HG03097 (cell line): ENCODE results near the gene CNR2.
A peak's percentile ranks its signal among the peaks of the same experiment; 100 is the strongest.
"Not testable (repeated sequence)": the region's sequence is repeated elsewhere in the genome, so short reads cannot be mapped to it uniquely, and the experiment has no call there.

ENCODE experiments used
- ATAC-seq: cut with Tn5 transposase; IDR thresholded peaks from one replicate; pipeline ENCODE4 v1.9.1; 2021; ENCODE audit not compliant: unreplicated experiment, low FRiP score

Gene CNR2

GRCh38 chr1:23889074-23889473 is 24.1 kb downstream of the CNR2 start:
- no peak for ATAC-seq

GRCh38 chr1:23885222-23885621 is 27.9 kb downstream of the CNR2 start:
- ATAC-seq, result no peak

DNA sequence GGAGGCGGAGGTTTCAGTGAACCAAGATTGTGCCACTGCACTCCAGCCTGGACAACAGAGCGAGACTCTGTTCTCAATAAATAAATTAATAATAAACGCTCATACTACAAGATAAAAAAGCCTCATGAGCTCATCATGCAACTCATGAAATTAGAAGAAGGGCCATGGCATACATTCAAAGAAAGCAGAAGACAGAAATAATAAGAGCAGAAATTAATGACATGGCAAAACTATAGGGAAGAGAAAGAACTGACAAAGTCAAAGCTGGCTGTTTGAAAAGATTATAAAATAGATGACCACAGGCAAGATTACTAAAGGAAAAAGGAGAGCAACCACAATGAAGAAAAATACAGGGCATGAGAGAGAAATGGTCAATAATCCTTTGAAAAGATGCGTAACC is 30.4 kb downstream of the CNR2 start:
- no peak for ATAC-seq

DNA sequence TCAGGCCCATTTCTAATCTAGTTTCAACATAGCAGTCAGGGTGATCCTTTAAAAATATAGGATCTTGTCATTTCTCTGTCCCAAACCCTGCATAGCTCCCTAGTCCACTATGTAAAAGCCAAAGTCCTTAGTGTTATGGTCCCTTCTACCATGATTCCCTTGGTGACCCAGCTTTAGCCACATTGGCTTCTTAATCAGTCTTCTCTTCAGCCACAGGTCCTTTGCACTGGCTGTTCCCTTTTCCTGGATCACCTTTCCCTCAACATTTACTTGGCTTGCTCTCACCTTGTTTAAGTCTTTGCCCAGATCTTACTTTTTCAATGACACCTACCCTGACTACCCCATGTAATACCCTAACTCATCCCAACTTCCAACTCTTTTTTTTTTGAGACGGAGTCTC is 33.4 kb downstream of the CNR2 start:
- no peak for ATAC-seq

- no peak for ATAC-seq
Observed at GRCh38 chr1:23878668-23879067, 34.5 kb downstream of the CNR2 start.

DNA sequence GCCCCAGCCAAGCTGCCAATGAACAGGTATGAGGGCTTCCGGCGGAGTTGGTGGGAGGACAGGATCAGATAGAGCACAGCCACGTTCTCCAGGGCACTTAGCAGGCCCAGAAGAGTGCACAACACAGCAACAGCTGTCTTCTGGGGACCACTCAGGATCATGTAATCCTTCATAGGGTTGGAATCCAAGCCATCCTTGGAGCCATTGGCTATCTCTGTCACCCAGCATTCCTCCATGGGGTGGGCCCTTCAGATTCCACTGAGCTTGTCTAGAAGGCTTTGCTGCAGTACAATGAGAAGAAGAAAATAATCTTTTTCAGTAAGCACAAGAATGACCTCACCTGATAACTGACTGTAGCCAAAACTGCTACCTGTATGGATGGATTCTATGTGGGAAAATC is 37.8 kb downstream of the CNR2 start:
- no peak for ATAC-seq

- ATAC-seq, result no peak
Observed at GRCh38 chr1:23872421-23872820, 40.7 kb downstream of the CNR2 start.

- ATAC-seq, result no peak
Observed at GRCh38 chr1:23869051-23869450, 44.1 kb downstream of the CNR2 start.

DNA sequence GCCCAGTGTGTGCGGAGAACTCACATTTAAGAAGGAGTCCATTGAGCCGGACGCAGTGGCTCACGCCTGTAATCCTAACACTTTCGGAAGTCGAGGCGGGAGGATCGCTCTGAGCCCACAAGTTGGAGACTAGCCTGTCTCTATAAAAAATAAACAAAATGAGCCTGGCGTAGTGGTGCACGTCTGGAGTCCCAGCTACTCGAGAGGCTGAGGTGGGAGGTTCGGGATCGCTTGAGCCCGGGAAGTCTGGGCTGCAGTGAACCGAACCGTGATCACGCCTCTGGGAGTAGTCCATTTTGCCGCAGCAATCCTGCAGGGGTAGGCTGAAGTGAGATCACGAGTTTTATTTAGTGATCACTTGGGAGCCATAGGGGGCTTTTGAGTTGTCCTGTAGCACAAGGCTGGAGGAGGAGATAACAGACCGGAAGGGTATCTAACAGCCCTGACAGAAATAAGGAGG is 44.6 kb downstream of the CNR2 start:
- no peak for ATAC-seq

- ATAC-seq, result peak; percentile 91
Observed at GRCh38 chr1:23867895-23868556, 45.1 kb downstream of the CNR2 start, which contains the start of gene FUCA1. Gene FUCA1 (minus strand): TSS chr1:23868290. CDS start chr1:23868286, 4 bp downstream.

DNA sequence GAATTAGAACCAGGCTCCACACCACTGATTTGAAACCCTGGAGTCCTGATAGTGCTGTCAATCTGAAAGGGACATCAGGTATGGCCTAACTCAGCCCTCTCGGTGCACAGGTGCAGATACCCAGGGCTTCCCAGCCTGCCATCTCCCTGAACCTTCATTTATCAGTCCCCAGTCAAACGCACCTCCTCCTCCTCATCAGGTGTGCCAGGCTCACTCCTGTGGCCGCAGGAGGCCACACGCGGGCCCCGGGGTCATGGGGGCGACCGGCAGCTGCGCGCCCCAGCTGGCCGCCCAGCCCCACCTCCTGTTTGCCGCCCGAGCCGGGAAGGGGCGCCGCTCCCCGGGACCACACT is 45.6 kb downstream of the CNR2 start:
- no peak for ATAC-seq

- ATAC-seq, result no peak
Observed at GRCh38 chr1:23865543-23865930, 47.6 kb downstream of the CNR2 start.

GRCh38 chr1:23864801-23865542 is 48.2 kb downstream of the CNR2 start:
- no peak for ATAC-seq

DNA sequence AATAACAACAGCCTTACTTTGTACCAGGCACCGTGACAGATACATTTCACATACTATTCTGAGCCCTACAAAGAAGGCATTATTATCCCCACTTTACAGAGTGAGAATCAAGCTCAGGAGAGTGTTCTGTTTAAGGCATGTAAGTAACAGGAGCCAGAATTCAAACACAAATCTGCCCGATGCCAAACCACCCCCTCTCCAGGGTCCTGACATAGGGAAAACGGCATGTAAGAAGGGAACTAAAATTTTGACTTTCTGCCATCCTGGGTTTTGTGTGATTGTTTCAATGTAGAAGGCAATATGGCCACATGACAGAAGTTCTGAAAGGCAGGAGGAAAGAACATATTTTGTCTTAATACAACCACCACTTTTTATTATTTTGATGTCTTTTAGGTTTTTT is 50.5 kb downstream of the CNR2 start:
- no peak for ATAC-seq

GRCh38 chr1:23854568-23854967 is 58.6 kb downstream of the CNR2 start:
- no peak for ATAC-seq

DNA sequence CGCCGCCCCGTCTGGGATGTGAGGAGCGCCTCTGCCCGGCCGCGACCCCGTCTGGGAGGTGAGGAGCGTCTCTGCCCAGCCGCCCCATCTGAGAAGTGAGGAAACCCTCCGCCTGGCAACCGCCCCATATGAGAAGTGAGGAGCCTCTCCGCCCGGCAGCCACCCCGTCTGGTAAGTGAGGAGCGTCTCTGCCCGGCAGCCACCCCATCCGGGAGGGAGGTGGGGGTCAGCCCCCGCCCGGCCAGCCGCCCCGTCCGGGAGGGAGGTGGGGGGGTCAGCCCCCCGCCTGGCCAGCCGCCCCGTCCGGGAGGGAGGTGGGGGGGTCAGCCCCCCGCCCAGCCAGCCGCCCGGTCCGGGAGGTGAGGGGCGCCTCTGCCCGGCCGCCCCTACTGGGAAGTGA is 60.0 kb downstream of the CNR2 start:
- not testable (repeated sequence) for ATAC-seq

DNA sequence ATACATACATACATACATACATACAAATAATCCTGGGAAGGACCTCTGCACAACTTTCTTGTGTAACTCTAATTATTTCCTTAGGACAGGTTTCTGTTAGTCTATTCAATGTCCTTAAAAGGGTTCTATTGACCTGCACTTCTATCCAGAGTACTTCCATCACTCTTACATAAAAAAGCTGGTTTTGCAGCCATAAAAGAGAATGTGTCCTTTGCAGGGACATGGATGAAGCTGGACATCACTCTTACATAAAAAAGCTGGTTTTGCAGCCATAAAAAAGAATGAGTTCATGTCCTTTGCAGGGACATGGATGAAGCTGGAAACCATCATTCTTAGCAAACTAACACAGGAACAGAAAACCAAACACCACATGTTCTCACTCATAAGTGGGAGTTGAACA is 61.8 kb downstream of the CNR2 start:
- not testable (repeated sequence) for ATAC-seq

- ATAC-seq, result no peak
Observed at GRCh38 chr1:23848673-23849616, 64.2 kb downstream of the CNR2 start.

- ATAC-seq, result not testable (repeated sequence)
Observed at GRCh38 chr1:23847482-23848095, 65.6 kb downstream of the CNR2 start.

DNA sequence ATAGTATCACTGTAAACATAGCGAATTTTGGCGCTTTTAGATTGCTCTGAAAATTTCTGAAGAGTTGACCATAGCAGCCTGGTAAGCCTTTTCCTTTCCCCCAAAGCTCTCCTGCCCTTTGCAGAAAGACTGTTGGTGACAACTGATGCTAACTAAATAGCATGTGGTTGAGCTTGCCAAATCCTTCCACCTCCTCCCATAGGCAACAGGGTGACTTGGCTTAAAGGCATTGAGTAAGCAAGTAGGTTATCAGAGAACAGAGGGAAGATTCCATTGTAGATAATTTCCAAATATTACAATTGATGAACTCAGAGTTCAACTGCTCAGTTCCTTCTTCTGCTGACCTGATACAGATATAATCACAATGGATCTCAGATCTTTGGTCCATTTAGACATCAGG is 68.0 kb downstream of the CNR2 start:
- no peak for ATAC-seq

DNA sequence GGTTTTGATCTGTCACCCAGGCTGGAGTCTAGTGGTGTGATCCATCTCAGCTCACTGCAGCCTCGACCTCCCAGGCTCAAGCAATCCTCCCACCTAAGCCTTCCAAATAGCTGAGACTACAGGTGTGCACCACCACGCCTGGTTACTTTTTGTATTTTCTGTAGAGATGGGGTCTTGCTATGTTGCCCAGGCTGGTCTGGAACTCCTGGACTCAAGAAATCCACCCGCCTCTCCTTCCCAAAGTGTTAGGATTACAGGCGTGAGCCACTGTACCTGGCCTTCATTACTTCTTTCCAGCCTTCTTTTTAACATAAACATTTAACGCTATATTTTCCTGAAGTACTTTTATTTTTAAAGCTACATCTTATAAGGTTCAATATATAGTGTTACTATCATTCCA is 69.5 kb downstream of the CNR2 start:
- ATAC-seq, result no peak
